H9 (cell line): ENCODE results near the gene NDUFV2. TPM values are rescaled to one million over a fixed set of nuclear protein-coding genes. Genes with fewer than 3 reads are reported as not detected.
"Not testable (repeated sequence)": the region's sequence is repeated elsewhere in the genome, so short reads cannot be mapped to it uniquely, and the experiment has no call there.

Experiments
- DNase-seq: peaks from one replicate; pipeline ENCODE4 v3.0.0-alpha.2; 2017
- H2AFZ ChIP-seq: one replicate; pipeline ENCODE4 v1.6.1; 2013; ENCODE audit warnings: mild to moderate bottlenecking, low read length, control low read depth, moderate library complexity
- H2AK5ac ChIP-seq: 2 replicates; pipeline ENCODE4 v1.6.1; 2013; ENCODE audit warnings: low read length, control low read depth, mixed read lengths; ENCODE audit not compliant: insufficient read length
- H2BK120ac ChIP-seq: one replicate; pipeline ENCODE4 v1.6.1; 2013; ENCODE audit warnings: low read depth, mild to moderate bottlenecking, low read length, control low read depth, inconsistent platforms; ENCODE audit not compliant: poor library complexity, severe bottlenecking
- H2BK12ac ChIP-seq: 2 replicates; pipeline ENCODE4 v1.6.1; 2013; ENCODE audit warnings: low read length, control low read depth, mixed read lengths, low read depth; ENCODE audit not compliant: insufficient read length
- H2BK15ac ChIP-seq: 2 replicates; pipeline ENCODE4 v1.6.1; 2013; ENCODE audit warnings: low read depth, low read length, control low read depth
- H2BK20ac ChIP-seq: one replicate; pipeline ENCODE4 v1.6.1; 2013; ENCODE audit warnings: low read depth, mild to moderate bottlenecking, low read length, control low read depth, inconsistent platforms; ENCODE audit not compliant: poor library complexity, severe bottlenecking
- H2BK5ac ChIP-seq: 2 replicates; pipeline ENCODE4 v1.6.1; 2013; ENCODE audit warnings: low read length, control low read depth, mixed read lengths; ENCODE audit not compliant: insufficient read length
- H3K14ac ChIP-seq: 2 replicates; pipeline ENCODE4 v1.6.1; 2013; ENCODE audit warnings: low read length, control low read depth; ENCODE audit not compliant: insufficient read depth
- H3K18ac ChIP-seq: 2 replicates; pipeline ENCODE4 v1.6.1; 2013; ENCODE audit warnings: low read depth, mild to moderate bottlenecking, mixed read lengths, low read length, control low read depth; ENCODE audit not compliant: insufficient read length
- H3K23ac ChIP-seq: 2 replicates; pipeline ENCODE4 v1.6.1; 2013; ENCODE audit warnings: low read length, control low read depth, mixed read lengths, low read depth; ENCODE audit not compliant: insufficient read length
- H3K23me2 ChIP-seq: 2 replicates; pipeline ENCODE4 v1.6.1; 2013; ENCODE audit warnings: low read depth, mild to moderate bottlenecking, mixed read lengths, low read length, control low read depth; ENCODE audit not compliant: insufficient read length, poor library complexity, severe bottlenecking
- H3K27ac ChIP-seq: 2 replicates; pipeline ENCODE4 v1.5.1; 2013; ENCODE audit warnings: low read length, control low read depth, mixed read lengths, low read depth; ENCODE audit not compliant: insufficient read length
- H3K27me3 ChIP-seq: 2 replicates; pipeline ENCODE4 v1.6.1; 2013; ENCODE audit warnings: low read length, control low read depth, inconsistent platforms; ENCODE audit not compliant: insufficient read depth
- H3K4ac ChIP-seq: 2 replicates; pipeline ENCODE4 v1.6.1; 2013; ENCODE audit warnings: low read depth, mild to moderate bottlenecking, control low read depth, inconsistent platforms, low read length, moderate library complexity
- H3K4me1 ChIP-seq: 2 replicates; pipeline ENCODE4 v1.6.1; 2013; ENCODE audit warnings: low read length, control low read depth, inconsistent platforms; ENCODE audit not compliant: insufficient read depth
- H3K4me2 ChIP-seq: 2 replicates; pipeline ENCODE4 v1.6.1; 2013; ENCODE audit warnings: low read length, control low read depth, mixed read lengths; ENCODE audit not compliant: insufficient read length, insufficient read depth
- H3K56ac ChIP-seq: 2 replicates; pipeline ENCODE4 v1.6.1; 2013; ENCODE audit warnings: low read depth, mild to moderate bottlenecking, mixed read lengths, low read length, control low read depth; ENCODE audit not compliant: insufficient read length
- H3K79me1 ChIP-seq: 2 replicates; pipeline ENCODE4 v1.6.1; 2013; ENCODE audit warnings: low read depth, mild to moderate bottlenecking, moderate library complexity, low read length, control low read depth, inconsistent platforms; ENCODE audit not compliant: insufficient read depth, poor library complexity, severe bottlenecking
- H3K79me2 ChIP-seq: 2 replicates; pipeline ENCODE4 v1.6.1; 2013; ENCODE audit warnings: low read length, control low read depth, inconsistent platforms; ENCODE audit not compliant: insufficient read depth
- H3K9ac ChIP-seq: 2 replicates; pipeline ENCODE4 v1.6.1; 2013; ENCODE audit warnings: low read length, control low read depth, mixed read lengths; ENCODE audit not compliant: insufficient read length; ENCODE audit errors: extremely low read depth
- H3K9me3 ChIP-seq: one replicate; pipeline ENCODE4 v1.6.1; 2013; ENCODE audit warnings: low read depth, low read length, inconsistent platforms; ENCODE audit not compliant: control insufficient read depth
- H3T11ph ChIP-seq: one replicate; pipeline ENCODE4 v1.6.1; 2013; ENCODE audit warnings: mild to moderate bottlenecking, low read length, control low read depth, inconsistent platforms
- H4K20me1 ChIP-seq: one replicate; pipeline ENCODE4 v1.6.1; 2013; ENCODE audit not compliant: control insufficient read depth, insufficient read length, insufficient read depth
- H4K5ac ChIP-seq: 2 replicates; pipeline ENCODE4 v1.6.1; 2013; ENCODE audit warnings: low read depth, mild to moderate bottlenecking, mixed read lengths, low read length, control low read depth; ENCODE audit not compliant: insufficient read length
- H4K8ac ChIP-seq: replicated peaks from 2 replicates; pipeline ENCODE4 v1.6.1; 2013; ENCODE audit warnings: low read length, control low read depth, mixed read lengths, low read depth; ENCODE audit not compliant: insufficient read length
- H4K91ac ChIP-seq: 2 replicates; pipeline ENCODE4 v1.6.1; 2013; ENCODE audit warnings: low read depth, mild to moderate bottlenecking, moderate library complexity, mixed read lengths, low read length, control low read depth; ENCODE audit not compliant: insufficient read length
- H3K27ac Mint-ChIP-seq, 3 experiments: 2 replicates in 2 of 3; 3 replicates in 1 of 3; pipeline ENCODE4 v1.8.0; 2020 to 2021; ENCODE audit warnings: mixed read lengths in 3 of 3, mild to moderate bottlenecking in 1 of 3, moderate library complexity in 1 of 3
- H3K27me3 Mint-ChIP-seq: 2 replicates; pipeline ENCODE4 v1.8.0; 2021; ENCODE audit warnings: low read depth, mild to moderate bottlenecking, moderate library complexity, mixed read lengths
- H3K36me3 Mint-ChIP-seq, 3 experiments: 2 replicates in 2 of 3; 3 replicates in 1 of 3; pipeline ENCODE4 v1.8.0; 2020 to 2021; ENCODE audit warnings: low read depth in 3 of 3, mixed read lengths in 3 of 3; ENCODE audit not compliant: insufficient read depth in 1 of 3
- H3K4me1 Mint-ChIP-seq, 2 experiments: 2 replicates each; pipeline ENCODE4 v1.8.0; 2020; ENCODE audit warnings: mixed read lengths in 2 of 2
- H3K4me3 Mint-ChIP-seq, 2 experiments: 2 replicates in 1 of 2; 3 replicates in 1 of 2; pipeline ENCODE4 v1.8.0; 2020 to 2021; ENCODE audit warnings: mild to moderate bottlenecking in 2 of 2, mixed read lengths in 2 of 2, moderate library complexity in 1 of 2
- H3K9me3 Mint-ChIP-seq, 2 experiments: 2 replicates in 1 of 2; 3 replicates in 1 of 2; pipeline ENCODE4 v1.8.0; 2020; ENCODE audit warnings: mild to moderate bottlenecking in 2 of 2, mixed read lengths in 2 of 2, moderate library complexity in 1 of 2
- WGBS: extraction: QIAGEN DNeasy Blood & Tissue Kit; methylation state at CpG from one replicate; pipeline ENCODE4 v1.1.7; 2013; ENCODE audit warnings: missing lambda C conversion rate, low lambda C conversion rate, mixed read lengths; ENCODE audit not compliant: insufficient read length; ENCODE audit errors: extremely low coverage; 5-methylcytosine and 5-hydroxymethylcytosine counted together
- total RNA-seq: library from RNA; stranded (reverse); gene quantifications from 2 replicates; pipeline ENCODE4 v1.2.1, GENCODE V29; 2021

The NDUFV2 gene
- total RNA-seq, 1 experiment from 2014 or later: 206 TPM

- not testable (repeated sequence) for H3K9me3 ChIP-seq, H3K79me2 ChIP-seq, H4K8ac ChIP-seq, H3K4me1 Mint-ChIP-seq, H2BK20ac ChIP-seq, H3K14ac ChIP-seq, H3K4me1 ChIP-seq, H2AFZ ChIP-seq, H3K4me2 ChIP-seq, H2BK5ac ChIP-seq, H3K27ac Mint-ChIP-seq, H2BK15ac ChIP-seq, H3K23me2 ChIP-seq, H4K20me1 ChIP-seq, H2AK5ac ChIP-seq, H3T11ph ChIP-seq, H3K18ac ChIP-seq, H2BK120ac ChIP-seq, H3K27ac ChIP-seq, H4K5ac ChIP-seq, H3K79me1 ChIP-seq, H2BK12ac ChIP-seq, H3K4ac ChIP-seq, DNase-seq, H3K23ac ChIP-seq, H4K91ac ChIP-seq, H3K56ac ChIP-seq, H3K27me3 ChIP-seq, H3K9ac ChIP-seq, H3K4me3 Mint-ChIP-seq, H3K27me3 Mint-ChIP-seq
- Mint-ChIP-seq H3K36me3 (peaks cover 18 to 50% (median 31%) of the 10 kb centered on the region in 3 experiments), H3K9me3 (peaks cover 38 to 40% of the 10 kb centered on the region in 2 experiments)
Observed at GRCh38 chr18:9164149-9164548, 61.6 kb downstream of the NDUFV2 start.

DNA sequence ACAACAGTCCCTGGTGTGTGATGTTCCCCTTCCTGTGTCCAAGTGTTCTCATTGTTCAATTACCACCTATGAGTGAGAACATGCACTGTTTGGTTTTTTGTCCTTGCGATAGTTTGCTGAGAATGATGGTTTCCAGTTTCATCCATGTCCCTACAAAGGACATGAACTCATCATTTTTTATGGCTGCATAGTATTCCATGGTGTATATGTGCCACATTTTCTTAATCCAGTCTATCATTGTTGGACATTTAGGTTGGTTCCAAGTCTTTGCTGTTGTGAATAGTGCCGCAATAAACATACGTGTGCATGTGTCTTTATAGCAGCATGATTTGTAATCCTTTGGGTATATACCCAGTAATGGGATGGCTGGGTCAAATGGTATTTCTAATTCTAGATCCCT is 63.4 kb downstream of the NDUFV2 start:
- H2BK120ac ChIP-seq, H3K18ac ChIP-seq, H3K9me3 ChIP-seq, H2BK5ac ChIP-seq, H3K14ac ChIP-seq, H3K79me2 ChIP-seq, H3K4me1 Mint-ChIP-seq, H2BK15ac ChIP-seq, H3K23ac ChIP-seq, DNase-seq, H3K27me3 Mint-ChIP-seq, H4K8ac ChIP-seq, H3K4me3 Mint-ChIP-seq, H3K4me1 ChIP-seq, H3K4ac ChIP-seq, H3K9ac ChIP-seq, H2AK5ac ChIP-seq, H4K91ac ChIP-seq, H3K27ac ChIP-seq, H3K23me2 ChIP-seq, H4K5ac ChIP-seq, H3K56ac ChIP-seq, H3K79me1 ChIP-seq, H3T11ph ChIP-seq, H2BK20ac ChIP-seq, H2BK12ac ChIP-seq, H3K27me3 ChIP-seq, H4K20me1 ChIP-seq, H3K4me2 ChIP-seq, H2AFZ ChIP-seq, H3K27ac Mint-ChIP-seq: not testable (repeated sequence)
- WGBS: no CpG with 5 or more reads among the region's 3 CpGs
- Mint-ChIP-seq H3K9me3 (peaks cover 41 to 44% of the 10 kb centered on the region in 2 experiments), H3K36me3 (peaks cover 22 to 56% (median 37%) of the 10 kb centered on the region in 3 experiments)
